IMR-90 (cell line): ENCODE data around the gene CERK. TPM values are rescaled to one million over a fixed set of nuclear protein-coding genes. Genes with fewer than 3 reads are reported as not detected.
A peak's percentile ranks its signal among the peaks of the same experiment; 100 is the strongest.

Experiments
- ATAC-seq: fragments of 200-7000 bp; cut with Tn5 transposase; 2 replicates; pipeline ENCODE4 v1.9.1; 2020; ENCODE audit warnings: low read depth, mild to moderate bottlenecking, moderate library complexity
- BruUV-seq: library from RNA; stranded (reverse); fragments of 400-500 nt; replicated peaks from 2 replicates; lab custom pipeline; 2021; lab: Mats Ljungman, UMichigan
- CTCF ChIA-PET: fragments of 300-600 bp; formaldehyde crosslinking; extraction: SDS; loops from one replicate; lab custom pipeline; 2021; ENCODE audit warnings: antibody characterized with exemption; lab: Yijun Ruan, JAX
- POLR2A ChIA-PET: fragments of 300-600 bp; sonication (Branson Sonifier 250); formaldehyde crosslinking; loops from one replicate; lab custom pipeline; 2022; ENCODE audit warnings: antibody characterized with exemption; ENCODE audit not compliant: unreplicated experiment; lab: Charles Lee
- DNase-seq: peaks from one replicate; pipeline ENCODE4 v3.0.0; 2013
- H2AFZ ChIP-seq: replicated peaks from 2 replicates; pipeline ENCODE3; 2013; ENCODE audit warnings: low read length, mild to moderate bottlenecking; ENCODE audit not compliant: poor library complexity
- H2AK5ac ChIP-seq: 2 replicates; pipeline ENCODE4 v1.6.1; 2013; ENCODE audit warnings: low read depth, low read length, inconsistent platforms
- H2AK9ac ChIP-seq: replicated peaks from 2 replicates; pipeline ENCODE3; 2013; ENCODE audit warnings: mild to moderate bottlenecking, low read depth, low read length, moderate library complexity; ENCODE audit not compliant: poor library complexity
- H2BK120ac ChIP-seq: 2 replicates; pipeline ENCODE4 v1.6.1; 2013; ENCODE audit warnings: low read depth, low read length, inconsistent platforms
- H2BK15ac ChIP-seq: 3 replicates; pipeline ENCODE4 v1.6.1; 2013; ENCODE audit warnings: low read depth, low read length, inconsistent platforms
- H2BK20ac ChIP-seq: 2 replicates; pipeline ENCODE4 v1.6.1; 2013; ENCODE audit warnings: low read depth, mild to moderate bottlenecking, inconsistent platforms, low read length, moderate library complexity
- H2BK5ac ChIP-seq: 2 replicates; pipeline ENCODE4 v1.6.1; 2013; ENCODE audit warnings: mild to moderate bottlenecking, low read depth, low read length, inconsistent platforms; ENCODE audit not compliant: poor library complexity, severe bottlenecking
- H3K14ac ChIP-seq: replicated peaks from 2 replicates; pipeline ENCODE4 v1.6.1; 2013; ENCODE audit warnings: low read depth, low read length, inconsistent platforms
- H3K18ac ChIP-seq: 2 replicates; pipeline ENCODE4 v1.6.1; 2013; ENCODE audit warnings: low read depth, low read length, control low read depth
- H3K23ac ChIP-seq: 2 replicates; pipeline ENCODE4 v1.6.1; 2013; ENCODE audit warnings: low read depth, low read length, inconsistent platforms
- H3K27ac ChIP-seq: 2 replicates; pipeline ENCODE4 v1.5.1; 2013; ENCODE audit warnings: mild to moderate bottlenecking, control low read depth, low read length; ENCODE audit not compliant: insufficient read depth
- H3K27me3 ChIP-seq: 2 replicates; pipeline ENCODE4 v1.6.1; 2013; ENCODE audit warnings: low read length; ENCODE audit not compliant: control insufficient read depth, insufficient read depth
- H3K36me3 ChIP-seq: 2 replicates; pipeline ENCODE4 v1.6.1; 2013; ENCODE audit warnings: low read length, mixed read lengths; ENCODE audit not compliant: control insufficient read depth, insufficient read depth
- H3K4ac ChIP-seq: 2 replicates; pipeline ENCODE4 v1.6.1; 2013; ENCODE audit warnings: low read depth, low read length, inconsistent platforms
- H3K4me1 ChIP-seq: 2 replicates; pipeline ENCODE4 v1.6.1; 2013; ENCODE audit warnings: low read length, mixed read lengths; ENCODE audit not compliant: control insufficient read depth, insufficient read depth
- H3K4me2 ChIP-seq: 2 replicates; pipeline ENCODE4 v1.6.1; 2013; ENCODE audit warnings: low read depth, mild to moderate bottlenecking, control low read depth, low read length, moderate library complexity
- H3K4me3 ChIP-seq: 2 replicates; pipeline ENCODE4 v1.5.1; 2013; ENCODE audit warnings: low read depth, mild to moderate bottlenecking, control low read depth, low read length, moderate library complexity; ENCODE audit not compliant: insufficient read depth
- H3K56ac ChIP-seq: 2 replicates; pipeline ENCODE4 v1.6.1; 2013; ENCODE audit warnings: low read length, inconsistent platforms; ENCODE audit not compliant: insufficient read depth; ENCODE audit errors: extremely low read depth
- H3K79me1 ChIP-seq, 2 experiments: 2 replicates each; pipeline ENCODE4 v1.6.1; 2013; ENCODE audit warnings: low read length in 2 of 2, inconsistent platforms in 1 of 2, low read depth in 1 of 2
- H3K9ac ChIP-seq: 2 replicates; pipeline ENCODE4 v1.6.1; 2013; ENCODE audit warnings: low read depth, low read length, control low read depth
- H3K9me1 ChIP-seq: 2 replicates; pipeline ENCODE4 v1.6.1; 2013; ENCODE audit warnings: low read length, inconsistent platforms; ENCODE audit not compliant: insufficient read depth
- H3K9me3 ChIP-seq: 2 replicates; pipeline ENCODE4 v1.6.1; 2013; ENCODE audit warnings: low read length; ENCODE audit not compliant: control insufficient read depth, insufficient read depth
- H4K20me1 ChIP-seq: 2 replicates; pipeline ENCODE4 v1.6.1; 2013; ENCODE audit warnings: low read length, inconsistent platforms; ENCODE audit not compliant: insufficient read depth
- H4K5ac ChIP-seq: 2 replicates; pipeline ENCODE4 v1.6.1; 2013; ENCODE audit warnings: mild to moderate bottlenecking, low read depth, low read length, control low read depth
- H4K8ac ChIP-seq, 2 experiments: 2 replicates each; pipeline ENCODE4 v1.6.1; 2013; ENCODE audit warnings: low read depth in 2 of 2, low read length in 2 of 2, control low read depth in 1 of 2, inconsistent platforms in 1 of 2
- H4K91ac ChIP-seq: 2 replicates; pipeline ENCODE4 v1.6.1; 2013; ENCODE audit warnings: low read depth, low read length, inconsistent platforms; ENCODE audit not compliant: insufficient read depth
- CEBPB ChIP-seq: IDR thresholded peaks from 2 replicates; pipeline ENCODE4 v1.6.1; 2012; ENCODE audit warnings: low read depth, low read length, improper control_type of control experiment
- FOS ChIP-seq: fragments of 150-350 bp; IDR thresholded peaks from 2 replicates; pipeline ENCODE4 v1.6.1; 2016; ENCODE audit warnings: low read depth, low read length
- MAFK ChIP-seq: IDR thresholded peaks from 2 replicates; pipeline ENCODE4 v1.6.1; 2012; ENCODE audit warnings: low read depth, low read length, improper control_type of control experiment
- MAZ ChIP-seq: IDR thresholded peaks from 2 replicates; pipeline ENCODE4 v1.6.1; 2012; ENCODE audit warnings: low read depth, mild to moderate bottlenecking, low read length, improper control_type of control experiment, moderate library complexity, borderline replicate concordance
- MXI1 ChIP-seq: IDR thresholded peaks from 2 replicates; pipeline ENCODE4 v1.6.1; 2012; ENCODE audit warnings: low read depth, mild to moderate bottlenecking, low read length, moderate library complexity, borderline replicate concordance
- NFE2L2 ChIP-seq: fragments of 150-350 bp; IDR thresholded peaks from 2 replicates; pipeline ENCODE4 v1.6.1; 2016; ENCODE audit warnings: low read depth, mild to moderate bottlenecking, low read length
- POLR2A ChIP-seq: IDR thresholded peaks from 2 replicates; pipeline ENCODE4 v1.6.1; 2012; ENCODE audit warnings: mild to moderate bottlenecking, low read depth, low read length
- RAD21 ChIP-seq: IDR thresholded peaks from 2 replicates; pipeline ENCODE4 v1.6.1; 2012; ENCODE audit warnings: low read length, improper control_type of control experiment
- RCOR1 ChIP-seq: IDR thresholded peaks from 2 replicates; pipeline ENCODE4 v1.6.1; 2012; ENCODE audit warnings: mild to moderate bottlenecking, low read length, improper control_type of control experiment; ENCODE audit not compliant: insufficient replicate concordance
- RFX5 ChIP-seq: IDR thresholded peaks from 2 replicates; pipeline ENCODE4 v1.8.0; 2012; ENCODE audit warnings: low read depth, mild to moderate bottlenecking, low read length, moderate library complexity
- USF2 ChIP-seq: fragments of 150-350 bp; IDR thresholded peaks from 2 replicates; pipeline ENCODE4 v1.6.1; 2017; ENCODE audit warnings: mild to moderate bottlenecking, antibody characterized with exemption, low read length, low read depth
- WGBS, 2 experiments: methylation state at CpG; one replicate each; pipeline versions ENCODE4 v1.1.5 to v1.1.7; 2013; ENCODE audit warnings: missing lambda C conversion rate in 2 of 2; ENCODE audit not compliant: insufficient read length in 1 of 2; ENCODE audit errors: extremely low coverage in 2 of 2; 5-methylcytosine and 5-hydroxymethylcytosine counted together
- dilution Hi-C: fragments of 300-500 bp; cut with HindIII; formaldehyde crosslinking; loops from one replicate; pipeline ENCODE4 v1.14.3; 2018; ENCODE audit warnings: low sequenced_read_pairs; ENCODE audit not compliant: unreplicated experiment
- in situ Hi-C: fragments of 300-500 bp; cut with MboI; formaldehyde crosslinking; loops from 3 replicates; pipeline ENCODE4 v1.14.3; 2019; ENCODE audit warnings: low sequenced_read_pairs, inconsistent platforms, mixed read lengths
- intact Hi-C: fragments of 100-400 bp; cut with micrococcal nuclease; formaldehyde crosslinking; loops from 2 replicates; pipeline ENCODE4 v1.10.0; 2022
- polyA plus RNA-seq, 3 experiments: library from polyadenylated mRNA; depleted of rRNA; stranded (reverse); fragments of >200 nt; gene quantifications; 2 replicates each; pipeline ENCODE4 v1.2.3, GENCODE V29; 2012; ENCODE audit warnings: low replicate concordance in 1 of 3
- total RNA-seq: library from RNA; depleted of rRNA; stranded (reverse); fragments of >200 nt; gene quantifications from 2 replicates; pipeline ENCODE4 v1.2.3, GENCODE V29; 2012
- TF ChIP-seq, protein P1 (sequence below): conservative IDR thresholded peaks from 2 replicates; pipeline ENCODE4 v1.5.1; 2012; ENCODE audit warnings: mild to moderate bottlenecking, low read depth, low read length, improper control_type of control experiment
- TF ChIP-seq, protein P2 (sequence below): fragments of 150-350 bp; IDR thresholded peaks from 2 replicates; pipeline ENCODE4 v1.6.1; 2016; ENCODE audit warnings: low read depth, mild to moderate bottlenecking, low read length, moderate library complexity, borderline replicate concordance

The CERK gene
- total and polyA plus RNA-seq, 2 of the 4 experiments (the other 2 are of a cell fraction) = 25.3 to 38.7 TPM

DNA sequence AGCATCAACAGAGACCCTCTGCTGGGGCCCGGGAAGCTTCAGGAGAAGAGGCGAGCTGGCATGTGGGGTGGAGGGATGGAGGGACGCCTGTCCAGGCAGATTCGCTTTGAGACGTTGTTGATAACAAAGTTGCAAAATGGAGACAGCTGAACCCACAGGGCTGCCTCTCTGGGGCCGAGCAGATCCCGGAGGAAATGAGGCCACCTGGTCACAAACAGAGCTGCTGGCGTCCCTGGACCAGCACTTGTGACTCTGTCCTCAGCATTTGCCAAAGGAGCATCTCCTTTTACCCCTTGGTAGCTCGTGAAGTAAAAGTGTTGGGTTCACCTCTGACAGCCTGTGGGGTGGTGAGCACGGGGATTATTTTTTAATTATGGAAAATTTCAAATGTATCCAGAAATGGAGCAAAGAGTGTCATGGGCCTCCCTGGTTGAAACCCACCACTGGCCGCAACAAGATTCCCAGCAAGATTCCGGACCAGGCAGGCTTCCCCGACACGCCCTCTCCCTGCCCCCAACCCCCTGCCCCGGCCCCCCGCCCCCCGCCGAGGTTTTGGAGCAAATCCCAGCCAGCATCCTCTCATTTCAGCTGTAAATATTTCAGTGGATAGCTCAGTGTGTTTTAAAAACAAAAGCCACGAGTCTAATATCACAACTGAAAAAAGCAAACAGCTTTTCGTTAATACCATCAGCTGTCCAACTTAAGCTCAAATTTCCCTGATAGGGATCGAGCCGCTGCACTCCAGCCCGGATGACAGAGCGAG lies 97.6 kb downstream of the CERK start:
- Histone ChIP-seq H3K9ac (no peak overlapping the region), H3K56ac (no peak overlapping the region), H2BK20ac (peak overlapping the region; percentile 23; the same call in 1 of the 2 replicates), H4K5ac (no peak overlapping the region; the same call in 1 of the 2 replicates), H4K91ac (no peak overlapping the region), H2AFZ (no peak overlapping the region), H2AK9ac (no peak overlapping the region), H3K18ac (no peak overlapping the region; the same call in 1 of the 2 replicates), H3K27ac (peak overlapping the region; percentile 61; the same call in 1 of the 2 replicates), H3K23ac (no peak overlapping the region), H3K4me2 (no peak overlapping the region), H3K4me3 (no peak overlapping the region), H3K9me3 (no peaks in the 10 kb centered on the region), H3K14ac (no peak overlapping the region), H3K79me1 (peaks cover 0 to 3% of the 10 kb centered on the region in 2 experiments; a peak in 2 of 4 replicates), H3K36me3 (no peaks in the 10 kb centered on the region; the same call in 1 of the 2 replicates), H4K20me1 (peaks cover 9% of the 10 kb centered on the region; the same call in 1 of the 2 replicates), H2BK120ac (no peak overlapping the region), H3K4ac (no peak overlapping the region), H2AK5ac (no peak overlapping the region), H2BK5ac (no peak overlapping the region), H2BK15ac (no peak overlapping the region), H3K27me3 (no peaks in the 10 kb centered on the region), H3K9me1 (peaks cover 3% of the 10 kb centered on the region; the same call in 1 of the 2 replicates), H3K4me1 (peaks cover 10% of the 10 kb centered on the region), H4K8ac (no peak overlapping the region)
- WGBS, 2 experiments = 41% methylated on average over 5 of the region's 24 CpGs; no CpG with 5 or more reads in 1 of the 2 experiments
- in situ Hi-C loops (no loop called here), intact Hi-C loops (loop anchor here (5.0 kb wide), 1 partner anchor 63 kb away; no protein-coding TSS in a partner anchor), dilution Hi-C loops (no loop called here)
- CTCF ChIA-PET = no interaction called here
- TF ChIP-seq MAZ (no peak), MAFK (no peak), CEBPB (no peak), RFX5 (no peak), POLR2A (no peak), RCOR1 (no peak), FOS (no peak), RAD21 (no peak), USF2 (no peak), MXI1 (no peak), NFE2L2 (no peak)
- TF ChIP-seq, protein P1, sequence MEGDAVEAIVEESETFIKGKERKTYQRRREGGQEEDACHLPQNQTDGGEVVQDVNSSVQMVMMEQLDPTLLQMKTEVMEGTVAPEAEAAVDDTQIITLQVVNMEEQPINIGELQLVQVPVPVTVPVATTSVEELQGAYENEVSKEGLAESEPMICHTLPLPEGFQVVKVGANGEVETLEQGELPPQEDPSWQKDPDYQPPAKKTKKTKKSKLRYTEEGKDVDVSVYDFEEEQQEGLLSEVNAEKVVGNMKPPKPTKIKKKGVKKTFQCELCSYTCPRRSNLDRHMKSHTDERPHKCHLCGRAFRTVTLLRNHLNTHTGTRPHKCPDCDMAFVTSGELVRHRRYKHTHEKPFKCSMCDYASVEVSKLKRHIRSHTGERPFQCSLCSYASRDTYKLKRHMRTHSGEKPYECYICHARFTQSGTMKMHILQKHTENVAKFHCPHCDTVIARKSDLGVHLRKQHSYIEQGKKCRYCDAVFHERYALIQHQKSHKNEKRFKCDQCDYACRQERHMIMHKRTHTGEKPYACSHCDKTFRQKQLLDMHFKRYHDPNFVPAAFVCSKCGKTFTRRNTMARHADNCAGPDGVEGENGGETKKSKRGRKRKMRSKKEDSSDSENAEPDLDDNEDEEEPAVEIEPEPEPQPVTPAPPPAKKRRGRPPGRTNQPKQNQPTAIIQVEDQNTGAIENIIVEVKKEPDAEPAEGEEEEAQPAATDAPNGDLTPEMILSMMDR = no peak
- TF ChIP-seq, protein P2, sequence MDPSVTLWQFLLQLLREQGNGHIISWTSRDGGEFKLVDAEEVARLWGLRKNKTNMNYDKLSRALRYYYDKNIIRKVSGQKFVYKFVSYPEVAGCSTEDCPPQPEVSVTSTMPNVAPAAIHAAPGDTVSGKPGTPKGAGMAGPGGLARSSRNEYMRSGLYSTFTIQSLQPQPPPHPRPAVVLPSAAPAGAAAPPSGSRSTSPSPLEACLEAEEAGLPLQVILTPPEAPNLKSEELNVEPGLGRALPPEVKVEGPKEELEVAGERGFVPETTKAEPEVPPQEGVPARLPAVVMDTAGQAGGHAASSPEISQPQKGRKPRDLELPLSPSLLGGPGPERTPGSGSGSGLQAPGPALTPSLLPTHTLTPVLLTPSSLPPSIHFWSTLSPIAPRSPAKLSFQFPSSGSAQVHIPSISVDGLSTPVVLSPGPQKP = no peak
- DNase-seq (no peak), ATAC-seq (no peak)
- no TSS peak for BruUV-seq
- POLR2A ChIA-PET = no interaction called here
